Stimulated activated CD4-positive, alpha-beta T cell treated with anti-CD3 and anti-CD28 coated beads, Interleukin-4, amount 100 ng/mL, for 4 hours (primary cell): ENCODE measurements around the gene SLC39A5.

Source experiments
- DNase-seq, 2 experiments: peaks; one replicate each; pipeline ENCODE4 v3.0.0-alpha.2; 2020

SLC39A5 gene

DNA sequence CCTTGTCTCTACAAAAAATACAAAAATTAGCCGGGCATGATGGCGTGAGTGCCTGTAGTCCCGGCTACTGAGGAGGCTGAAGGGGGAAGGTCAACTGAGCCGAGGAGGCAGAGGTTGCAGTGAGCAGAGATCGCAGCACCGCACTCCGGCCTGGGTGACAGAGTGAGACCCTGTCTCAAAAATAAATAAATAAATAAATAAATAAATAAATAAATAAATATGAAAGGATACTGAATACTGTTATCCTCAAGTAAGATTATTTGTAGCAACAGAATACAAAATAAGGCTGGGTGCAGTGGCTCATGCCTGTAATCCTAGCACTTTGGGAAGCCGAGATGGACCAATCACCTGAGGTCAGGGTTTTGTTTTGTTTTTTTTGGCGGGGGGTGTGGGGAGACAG lies 10.0 kb upstream of the SLC39A5 start:
- DNase-seq = no peak

DNA sequence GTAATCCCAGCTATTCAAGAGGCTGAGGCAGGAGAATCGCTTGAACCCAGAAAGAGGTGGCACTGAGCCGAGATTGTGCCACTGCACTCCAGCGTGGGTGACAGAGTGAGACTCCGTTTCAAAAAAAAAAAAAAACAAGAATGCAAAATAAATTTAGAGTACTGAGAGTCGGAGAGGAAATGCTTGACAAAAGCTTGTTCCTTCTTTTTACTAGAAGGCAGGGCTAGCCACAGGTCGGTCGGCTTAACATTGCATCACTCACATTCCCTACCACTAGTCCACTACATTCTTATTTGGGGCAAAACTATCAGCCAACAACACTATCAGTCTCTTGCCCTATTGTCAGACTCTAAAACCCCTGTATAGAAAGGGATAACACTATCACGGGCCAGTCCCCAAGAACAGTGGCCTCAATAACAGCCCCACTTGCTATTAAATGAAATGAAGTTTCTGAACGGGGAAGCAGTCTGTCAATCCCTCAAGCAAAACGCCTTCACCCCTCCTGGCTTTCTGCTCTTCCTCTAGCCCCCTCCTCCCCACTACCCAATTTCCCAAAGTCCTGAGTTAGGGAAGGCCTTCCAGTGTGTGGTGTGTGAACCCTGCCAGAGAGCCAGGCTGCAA lies 9.1 kb upstream of the SLC39A5 start:
- DNase-seq = no peak

GRCh38 chr12:56221232-56221756 lies 8.6 kb upstream of the SLC39A5 start:
- no peak for DNase-seq

DNA sequence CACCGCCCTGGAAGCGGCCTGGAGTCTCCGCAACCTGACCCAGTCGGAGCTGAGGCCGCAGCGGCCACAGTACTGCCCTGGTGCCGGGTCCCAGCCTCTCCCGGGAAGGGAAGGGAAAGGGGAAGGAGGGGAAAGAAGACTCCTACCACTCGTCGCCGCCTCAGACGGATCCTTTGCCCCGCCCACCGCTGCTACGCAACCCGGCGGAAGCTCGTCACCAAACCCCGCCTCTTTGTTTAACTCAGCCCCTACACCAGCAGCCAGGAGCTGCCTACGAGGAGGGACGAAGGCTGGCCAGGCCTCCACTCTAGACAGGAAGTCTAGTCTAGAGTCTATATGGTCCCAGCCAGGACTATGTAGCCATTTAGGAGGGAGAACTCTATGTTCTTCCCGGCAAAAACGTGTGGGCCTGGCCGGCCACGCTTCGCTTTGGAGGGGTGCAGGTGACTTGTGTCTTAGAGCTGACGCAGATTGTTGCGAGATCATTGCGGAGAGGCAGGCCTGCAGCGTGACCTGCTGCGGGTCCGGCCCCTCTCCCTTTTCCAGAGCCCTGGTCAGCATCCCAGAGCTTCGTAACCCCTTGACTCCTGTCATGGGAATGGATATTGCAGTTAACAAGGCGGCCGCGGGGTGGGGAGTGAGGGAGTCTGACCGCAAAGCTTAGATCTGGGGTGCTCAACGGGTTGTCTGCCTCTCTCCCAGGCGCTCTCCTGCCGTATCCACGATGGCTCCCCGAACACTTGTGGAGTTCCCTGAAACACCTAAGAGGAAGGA lies 7.9 kb upstream of the SLC39A5 start, which contains the start of gene RNF41:
Gene RNF41, minus strand, starts transcription at position 166 of the 774 bp plus-strand sequence. CDS start 7,875 bp downstream, outside the sequence.
- DNase-seq = peak; percentile 88 to 89

DNA sequence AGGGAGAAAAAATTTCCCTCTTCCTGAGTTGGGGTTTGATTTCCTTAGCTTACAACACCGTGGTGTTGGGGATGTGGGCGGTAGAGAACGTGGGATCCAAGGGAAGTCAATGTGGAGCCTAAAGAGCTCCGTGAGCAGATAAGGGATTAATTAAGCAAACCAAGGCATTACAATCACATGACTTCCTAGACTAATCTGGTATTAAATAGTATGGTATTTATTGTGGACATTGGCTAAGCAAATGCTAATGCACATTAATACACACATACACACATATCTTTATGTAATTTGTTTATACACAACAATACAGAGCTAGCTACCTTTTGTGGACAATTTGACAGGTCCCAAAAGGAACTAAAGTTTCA lies 7.3 kb upstream of the SLC39A5 start:
- no peak for DNase-seq

DNA sequence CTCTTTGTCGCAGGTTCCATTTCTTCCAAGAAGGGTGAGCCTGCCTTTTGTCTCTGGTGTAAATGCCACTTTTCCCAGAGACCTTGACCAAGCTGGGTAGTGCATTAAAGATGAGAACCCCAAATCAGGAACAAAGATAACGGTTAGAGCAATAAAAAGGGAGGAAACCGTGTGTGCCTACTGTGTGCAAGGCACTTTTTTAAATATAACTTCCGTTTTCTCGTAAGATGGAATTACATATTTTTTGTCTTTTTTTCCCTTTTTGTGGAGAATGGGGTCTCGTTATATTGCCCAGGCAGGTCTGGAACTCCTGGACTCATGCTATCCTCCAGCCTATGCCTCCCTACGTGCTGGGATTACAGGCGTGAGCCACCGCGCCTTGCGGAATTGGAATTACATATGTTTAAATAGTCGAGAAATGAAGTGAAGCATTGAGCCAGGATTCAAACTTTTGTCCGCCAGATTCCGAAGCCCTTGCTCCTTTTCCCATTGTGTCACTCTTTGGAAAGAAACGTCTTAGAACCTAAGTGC lies 6.2 kb upstream of the SLC39A5 start:
- DNase-seq = no peak

DNA sequence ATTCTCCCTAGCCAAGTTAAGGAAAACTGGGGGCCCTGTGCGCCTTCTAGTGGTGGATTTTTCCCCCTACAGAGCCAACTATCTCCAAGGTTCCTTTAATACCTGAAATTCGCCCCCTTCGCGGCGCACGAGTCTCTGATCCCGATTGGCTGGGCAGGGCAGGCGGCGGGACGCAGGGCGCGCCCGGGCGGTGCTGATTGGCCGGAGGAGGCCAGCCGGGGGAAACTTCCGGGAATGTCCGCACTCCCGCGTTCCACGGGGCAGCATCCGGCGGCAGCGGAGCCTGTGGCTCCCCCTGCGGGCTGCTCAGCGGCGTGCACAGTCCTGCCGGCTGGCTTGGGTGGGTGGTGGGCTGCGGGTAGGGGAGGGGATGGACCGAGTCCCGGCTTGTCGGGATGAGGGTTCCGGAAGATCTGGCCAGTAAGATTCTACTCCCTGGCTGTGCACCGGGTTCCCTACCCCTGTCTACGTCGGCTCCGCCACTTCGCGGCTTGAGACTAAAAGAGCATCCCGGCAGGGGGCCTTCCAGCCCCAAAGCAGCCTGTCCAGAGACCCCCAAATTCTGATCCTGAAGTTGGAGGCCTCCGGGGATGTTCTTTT lies 5.6 kb upstream of the SLC39A5 start, which contains the start of gene NABP2:
Gene NABP2, plus strand, starts transcription at position 241 of the 600 bp plus-strand sequence. CDS start 515 bp downstream, outside the sequence.
- DNase-seq = peak; percentile 88 to 93

- DNase-seq = no peak
Measured at GRCh38 chr12:56224954-56225353, 4.9 kb upstream of the SLC39A5 start.

GRCh38 chr12:56229082-56229481 lies 769 bp upstream of the SLC39A5 start:
- DNase-seq = no peak

- DNase-seq = no peak
Measured at GRCh38 chr12:56230432-56231183, 757 bp downstream of the SLC39A5 start.

- DNase-seq = no peak
Measured at GRCh38 chr12:56231184-56231582, 1.3 kb downstream of the SLC39A5 start.

DNA sequence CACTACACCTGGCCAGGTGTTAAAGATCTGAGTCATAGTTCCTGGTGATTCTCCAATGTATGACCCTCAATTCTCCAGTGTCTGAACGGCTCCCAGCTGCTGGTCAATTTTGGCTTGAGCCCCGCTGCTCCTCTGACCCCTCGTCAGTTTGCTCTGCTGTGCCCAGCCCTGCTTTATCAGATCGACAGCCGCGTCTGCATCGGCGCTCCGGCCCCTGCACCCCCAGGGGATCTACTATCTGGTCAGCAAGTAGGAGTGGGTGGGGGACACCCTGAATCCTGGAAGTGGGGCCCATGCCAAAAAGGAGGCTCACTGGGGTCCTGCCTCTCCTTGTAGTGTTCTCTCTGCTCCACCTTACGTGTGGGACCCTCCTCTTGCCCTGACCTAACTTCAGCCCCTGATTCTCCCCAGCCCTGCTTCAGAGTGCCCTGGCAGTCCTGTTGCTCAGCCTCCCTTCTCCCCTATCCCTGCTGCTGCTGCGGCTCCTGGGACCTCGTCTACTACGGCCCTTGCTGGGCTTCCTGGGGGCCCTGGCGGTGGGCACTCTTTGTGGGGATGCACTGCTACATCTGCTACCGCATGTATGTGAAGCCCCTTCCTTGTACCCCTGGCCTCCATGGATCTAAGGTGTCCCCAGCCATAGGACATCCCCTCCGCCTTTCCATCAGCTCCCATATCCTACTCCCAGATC lies 5.0 kb downstream of the SLC39A5 start:
- DNase-seq = no peak

DNA sequence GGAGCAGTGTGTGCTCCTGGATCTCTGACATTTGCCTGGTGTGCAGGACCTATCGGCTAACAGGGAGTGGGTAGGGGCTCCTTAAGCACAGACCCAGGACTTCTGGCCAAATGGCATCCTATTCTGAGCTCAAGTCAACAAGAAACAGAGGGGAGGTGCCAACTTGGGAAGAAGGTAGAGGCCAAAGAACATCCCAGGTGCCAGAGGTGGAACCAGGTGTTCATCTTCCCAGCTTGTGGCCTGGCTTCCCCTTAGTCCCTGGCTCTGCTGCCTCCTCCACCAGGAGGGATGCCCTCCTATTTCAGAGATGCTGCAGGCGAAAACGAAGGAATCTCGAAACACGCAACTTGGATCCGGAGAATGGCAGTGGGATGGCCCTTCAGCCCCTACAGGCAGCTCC lies 6.2 kb downstream of the SLC39A5 start:
- no peak for DNase-seq

- no peak for DNase-seq
Measured at GRCh38 chr12:56236985-56237384, 7.1 kb downstream of the SLC39A5 start.

DNA sequence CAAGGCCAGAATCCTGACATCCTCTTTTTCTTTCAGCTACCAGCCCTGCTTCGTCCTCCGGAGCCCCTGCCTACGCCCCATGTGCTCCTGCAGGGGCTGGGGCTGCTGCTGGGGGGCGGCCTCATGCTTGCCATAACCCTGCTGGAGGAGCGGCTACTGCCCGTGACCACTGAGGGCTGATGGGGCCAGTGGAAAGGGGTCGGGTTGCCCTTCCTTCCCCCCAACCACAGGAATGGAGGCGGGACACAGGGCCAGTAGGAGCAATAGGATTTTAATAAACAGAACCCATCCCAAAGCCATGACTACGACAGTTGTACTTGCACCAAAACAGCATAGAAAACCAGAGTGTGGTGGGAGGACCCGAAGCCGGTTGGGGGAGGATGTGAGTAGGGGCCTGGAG lies 7.7 kb downstream of the SLC39A5 start:
- DNase-seq = no peak

DNA sequence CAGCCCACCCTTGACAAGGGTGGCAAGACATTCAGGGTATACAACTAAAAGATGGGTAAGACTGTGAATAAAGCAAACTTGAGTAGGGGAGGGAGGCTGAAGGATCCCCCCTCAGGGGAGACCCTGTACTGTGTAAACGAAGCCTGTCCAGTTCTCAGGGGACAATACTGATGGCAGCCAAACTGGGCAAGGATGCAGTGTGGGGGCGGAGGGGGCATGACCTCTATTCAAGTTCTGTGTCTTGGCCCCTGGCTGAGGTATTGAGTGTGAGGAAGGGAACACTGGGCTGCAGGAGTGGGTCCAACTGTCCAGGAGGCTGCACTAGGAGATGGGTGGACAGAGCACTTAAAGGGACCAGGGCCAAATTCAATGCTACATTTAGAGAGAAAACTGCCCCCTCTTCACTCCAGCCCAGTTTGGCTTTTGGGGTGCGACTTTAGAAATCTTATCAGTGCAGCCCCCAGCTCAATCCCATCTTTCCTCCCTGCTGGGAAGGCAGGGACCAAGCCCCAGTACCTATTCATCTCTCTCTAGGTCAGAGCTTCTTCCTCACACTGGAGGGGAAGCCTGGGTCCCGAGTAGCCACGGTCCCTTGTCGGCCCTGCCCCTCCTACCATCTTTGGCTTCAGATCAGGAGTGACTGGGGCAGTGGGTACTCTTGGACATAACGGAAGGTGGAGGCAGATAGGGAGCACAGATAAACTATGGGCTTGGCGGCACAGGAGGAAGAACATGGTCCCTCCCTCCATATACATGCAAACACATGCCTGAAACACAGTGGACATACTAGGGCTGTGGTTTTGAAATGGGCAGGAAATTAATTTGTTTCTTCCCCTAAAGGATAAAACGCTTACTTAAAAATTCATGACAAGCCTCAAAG lies 11.8 kb downstream of the SLC39A5 start:
- no peak for DNase-seq

- DNase-seq = no peak
Measured at GRCh38 chr12:56242986-56243385, 13.1 kb downstream of the SLC39A5 start.

- DNase-seq = no peak
Measured at GRCh38 chr12:56243731-56244181, 13.9 kb downstream of the SLC39A5 start.

GRCh38 chr12:56244494-56244893 lies 14.6 kb downstream of the SLC39A5 start:
- no peak for DNase-seq

DNA sequence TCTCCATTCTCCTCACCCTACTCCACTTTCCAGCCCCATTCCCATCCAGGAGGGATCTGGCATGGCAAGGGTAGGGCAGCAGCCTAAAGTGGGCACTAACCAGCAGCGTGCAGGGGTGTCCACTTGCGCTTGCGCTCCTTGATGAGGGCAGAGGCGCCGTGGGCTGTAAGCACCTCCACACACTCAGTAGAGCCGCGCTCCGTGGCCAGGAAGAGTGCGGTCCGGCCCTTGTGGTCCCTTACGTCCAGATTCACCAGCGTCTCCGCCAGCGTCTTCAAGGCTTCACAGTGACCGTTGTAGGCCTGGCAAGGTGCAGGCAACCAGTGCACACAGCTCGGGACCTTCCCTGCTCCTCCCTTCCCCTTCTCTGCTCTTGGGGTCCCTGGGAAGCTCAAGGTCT lies 18.1 kb downstream of the SLC39A5 start:
- no peak for DNase-seq

DNA sequence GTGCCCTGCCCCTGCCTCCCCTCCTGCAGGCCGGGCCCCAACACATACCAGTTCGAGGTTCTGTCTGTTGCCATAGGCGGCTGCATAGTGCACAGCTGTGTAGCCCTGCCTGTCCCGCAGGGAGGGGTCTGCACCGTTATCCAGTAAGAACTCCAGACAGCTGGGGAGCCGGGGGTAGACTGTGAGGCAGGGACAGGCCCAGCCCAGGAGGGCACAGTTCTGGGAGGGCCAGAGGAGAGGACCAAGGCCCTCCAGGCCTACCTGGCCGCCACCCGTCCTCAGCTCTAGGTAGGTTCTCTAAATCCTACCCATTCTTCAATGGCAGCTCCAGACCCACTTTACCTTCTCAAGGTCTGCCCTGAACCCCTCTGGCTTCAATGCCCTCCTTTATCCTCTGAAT lies 18.9 kb downstream of the SLC39A5 start:
- no peak for DNase-seq
